ENCODE measurements around the gene ACTR8.

The ACTR8 gene

GRCh38 chr3:53862241-53862640 lies 19.7 kb downstream of the ACTR8 start:
- TF ChIP-seq, protein P1, sequence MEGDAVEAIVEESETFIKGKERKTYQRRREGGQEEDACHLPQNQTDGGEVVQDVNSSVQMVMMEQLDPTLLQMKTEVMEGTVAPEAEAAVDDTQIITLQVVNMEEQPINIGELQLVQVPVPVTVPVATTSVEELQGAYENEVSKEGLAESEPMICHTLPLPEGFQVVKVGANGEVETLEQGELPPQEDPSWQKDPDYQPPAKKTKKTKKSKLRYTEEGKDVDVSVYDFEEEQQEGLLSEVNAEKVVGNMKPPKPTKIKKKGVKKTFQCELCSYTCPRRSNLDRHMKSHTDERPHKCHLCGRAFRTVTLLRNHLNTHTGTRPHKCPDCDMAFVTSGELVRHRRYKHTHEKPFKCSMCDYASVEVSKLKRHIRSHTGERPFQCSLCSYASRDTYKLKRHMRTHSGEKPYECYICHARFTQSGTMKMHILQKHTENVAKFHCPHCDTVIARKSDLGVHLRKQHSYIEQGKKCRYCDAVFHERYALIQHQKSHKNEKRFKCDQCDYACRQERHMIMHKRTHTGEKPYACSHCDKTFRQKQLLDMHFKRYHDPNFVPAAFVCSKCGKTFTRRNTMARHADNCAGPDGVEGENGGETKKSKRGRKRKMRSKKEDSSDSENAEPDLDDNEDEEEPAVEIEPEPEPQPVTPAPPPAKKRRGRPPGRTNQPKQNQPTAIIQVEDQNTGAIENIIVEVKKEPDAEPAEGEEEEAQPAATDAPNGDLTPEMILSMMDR (IDR thresholded peaks at IDR 0.05; ENCODE audit: low read depth, low read length) = no peak
- peaks cover 2% of the 10 kb centered on the region for H3K9me3 ChIP-seq (ENCODE audit: severe bottlenecking)
- no peak overlapping the region for H3K4me3 ChIP-seq (ENCODE audit: low read depth, low read length)
- no peaks in the 10 kb centered on the region for H3K27me3 ChIP-seq (ENCODE audit: insufficient read depth, low read depth, severe bottlenecking)
- no peak for DNase-seq
- peak overlapping the region; percentile 43 for H3K27ac ChIP-seq
- peaks cover 36% of the 10 kb centered on the region for H3K36me3 ChIP-seq

DNA sequence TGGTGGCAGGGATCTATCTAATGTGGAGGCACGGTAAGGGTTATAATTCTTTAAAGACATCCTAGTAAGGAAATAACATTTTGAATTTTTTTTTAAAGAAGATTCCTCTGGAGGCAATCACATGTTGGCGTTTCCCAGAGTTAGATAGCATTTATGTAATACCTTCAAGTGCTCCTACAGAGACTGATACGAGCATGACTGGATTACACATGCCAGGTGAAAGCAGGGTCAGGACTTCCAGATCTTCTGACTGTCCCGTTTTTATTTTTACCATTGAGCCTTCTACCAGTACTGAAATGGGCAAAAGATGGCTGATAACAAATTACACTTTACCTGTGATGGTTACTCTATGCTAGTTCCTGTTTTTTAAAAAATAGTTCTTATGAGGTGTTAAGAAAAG lies 21.8 kb downstream of the ACTR8 start:
- peaks cover 29% of the 10 kb centered on the region for H3K36me3 ChIP-seq
- H3K9me3 ChIP-seq (ENCODE audit: severe bottlenecking) = peaks cover 2% of the 10 kb centered on the region
- H3K27ac ChIP-seq = no peak overlapping the region
- no peaks in the 10 kb centered on the region for H3K27me3 ChIP-seq (ENCODE audit: insufficient read depth, low read depth, severe bottlenecking)
- no peak overlapping the region for H3K4me3 ChIP-seq (ENCODE audit: low read depth, low read length)
- no peak for DNase-seq
- TF ChIP-seq, protein P1 (IDR thresholded peaks at IDR 0.05; ENCODE audit: low read depth, low read length) = no peak

- TF ChIP-seq, protein P1 (IDR thresholded peaks at IDR 0.05; ENCODE audit: low read depth, low read length) = no peak
- peaks cover 18% of the 10 kb centered on the region for H3K36me3 ChIP-seq
- DNase-seq = no peak
- peaks cover 2% of the 10 kb centered on the region for H3K9me3 ChIP-seq (ENCODE audit: severe bottlenecking)
- H3K27ac ChIP-seq = no peak overlapping the region
- H3K4me3 ChIP-seq (ENCODE audit: low read depth, low read length) = no peak overlapping the region
- no peaks in the 10 kb centered on the region for H3K27me3 ChIP-seq (ENCODE audit: insufficient read depth, low read depth, severe bottlenecking)
These were observed 22.8 kb downstream of the ACTR8 start for GRCh38 chr3:53859178-53859577.

- H3K27ac ChIP-seq = no peak overlapping the region
- no peak for DNase-seq
- H3K27me3 ChIP-seq (ENCODE audit: insufficient read depth, low read depth, severe bottlenecking) = no peaks in the 10 kb centered on the region
- H3K9me3 ChIP-seq (ENCODE audit: severe bottlenecking) = peaks cover 2% of the 10 kb centered on the region
- H3K36me3 ChIP-seq = peaks cover 14% of the 10 kb centered on the region
- TF ChIP-seq, protein P1 (IDR thresholded peaks at IDR 0.05; ENCODE audit: low read depth, low read length) = no peak
- H3K4me3 ChIP-seq (ENCODE audit: low read depth, low read length) = no peak overlapping the region
These were observed 23.7 kb downstream of the ACTR8 start for GRCh38 chr3:53858096-53858741.

DNA sequence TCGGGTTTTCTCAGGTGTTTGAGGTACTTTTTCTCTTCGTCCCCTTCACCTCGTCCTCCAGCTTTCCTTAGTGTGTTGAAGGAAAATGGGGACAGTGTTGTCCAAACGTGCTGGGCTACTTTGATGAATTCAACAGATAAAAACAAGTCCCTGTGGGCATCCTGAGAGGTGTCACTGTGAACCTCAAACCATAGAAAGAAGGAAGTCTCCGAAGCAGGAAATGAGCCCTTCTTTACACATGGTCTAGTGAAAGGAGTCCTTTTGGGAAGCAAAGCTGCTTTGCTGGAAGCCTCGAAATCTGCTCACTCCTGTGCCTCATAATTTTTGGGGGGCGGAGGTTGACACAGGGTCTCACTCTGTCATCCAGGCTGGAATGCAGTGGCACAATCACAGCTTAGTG lies 25.0 kb downstream of the ACTR8 start:
- peaks cover 2% of the 10 kb centered on the region for H3K9me3 ChIP-seq (ENCODE audit: severe bottlenecking)
- DNase-seq = no peak
- TF ChIP-seq, protein P1 (IDR thresholded peaks at IDR 0.05; ENCODE audit: low read depth, low read length) = no peak
- no peak overlapping the region for H3K4me3 ChIP-seq (ENCODE audit: low read depth, low read length)
- H3K36me3 ChIP-seq = peaks cover 9% of the 10 kb centered on the region
- H3K27ac ChIP-seq = no peak overlapping the region
- H3K27me3 ChIP-seq (ENCODE audit: insufficient read depth, low read depth, severe bottlenecking) = no peaks in the 10 kb centered on the region

DNA sequence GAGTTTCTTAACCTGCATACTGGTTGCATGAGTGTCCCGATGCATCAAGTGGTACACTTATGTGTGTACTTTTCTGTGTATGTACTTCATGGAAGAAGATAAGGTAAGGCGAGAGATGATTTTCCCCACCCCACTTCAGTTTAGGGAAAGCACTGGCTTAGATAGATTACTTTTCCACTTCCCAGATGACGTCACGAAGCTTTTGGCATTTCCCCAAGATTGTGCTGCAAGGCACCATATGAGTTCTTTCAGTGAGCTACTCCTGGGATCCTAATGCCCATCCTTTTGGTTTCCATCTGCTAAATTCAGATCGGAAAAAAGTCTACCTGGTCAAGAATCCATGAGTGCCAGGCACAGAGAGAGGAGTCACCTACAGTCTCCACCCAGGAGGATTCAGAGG lies 31.1 kb downstream of the ACTR8 start:
- TF ChIP-seq, protein P1 (IDR thresholded peaks at IDR 0.05; ENCODE audit: low read depth, low read length) = no peak
- H3K27me3 ChIP-seq (ENCODE audit: insufficient read depth, low read depth, severe bottlenecking) = no peaks in the 10 kb centered on the region
- H3K36me3 ChIP-seq = no peaks in the 10 kb centered on the region
- H3K4me3 ChIP-seq (ENCODE audit: low read depth, low read length) = no peak overlapping the region
- H3K27ac ChIP-seq = no peak overlapping the region
- no peak for DNase-seq
- peaks cover 4% of the 10 kb centered on the region for H3K9me3 ChIP-seq (ENCODE audit: severe bottlenecking)

All from WERI-Rb-1 (cell line).